Measurements from ENCODE around the gene C1orf115.

- TF ChIP-seq, protein P1, sequence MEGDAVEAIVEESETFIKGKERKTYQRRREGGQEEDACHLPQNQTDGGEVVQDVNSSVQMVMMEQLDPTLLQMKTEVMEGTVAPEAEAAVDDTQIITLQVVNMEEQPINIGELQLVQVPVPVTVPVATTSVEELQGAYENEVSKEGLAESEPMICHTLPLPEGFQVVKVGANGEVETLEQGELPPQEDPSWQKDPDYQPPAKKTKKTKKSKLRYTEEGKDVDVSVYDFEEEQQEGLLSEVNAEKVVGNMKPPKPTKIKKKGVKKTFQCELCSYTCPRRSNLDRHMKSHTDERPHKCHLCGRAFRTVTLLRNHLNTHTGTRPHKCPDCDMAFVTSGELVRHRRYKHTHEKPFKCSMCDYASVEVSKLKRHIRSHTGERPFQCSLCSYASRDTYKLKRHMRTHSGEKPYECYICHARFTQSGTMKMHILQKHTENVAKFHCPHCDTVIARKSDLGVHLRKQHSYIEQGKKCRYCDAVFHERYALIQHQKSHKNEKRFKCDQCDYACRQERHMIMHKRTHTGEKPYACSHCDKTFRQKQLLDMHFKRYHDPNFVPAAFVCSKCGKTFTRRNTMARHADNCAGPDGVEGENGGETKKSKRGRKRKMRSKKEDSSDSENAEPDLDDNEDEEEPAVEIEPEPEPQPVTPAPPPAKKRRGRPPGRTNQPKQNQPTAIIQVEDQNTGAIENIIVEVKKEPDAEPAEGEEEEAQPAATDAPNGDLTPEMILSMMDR (IDR thresholded peaks at IDR 0.05) = no peak
- no peak for TF ChIP-seq POLR2A (IDR thresholded peaks at IDR 0.05)
Observed at GRCh38 chr1:220682901-220683576, 7.1 kb upstream of the C1orf115 start.
